ENCODE results near the gene EXOC2.
A peak's percentile ranks its signal among the peaks of the same experiment; 100 is the strongest.
"Not testable (repeated sequence)": the region's sequence is repeated elsewhere in the genome, so short reads cannot be mapped to it uniquely, and the experiment has no call there.

EXOC2 gene

GRCh38 chr6:680666-681340 is 12.1 kb downstream of the EXOC2 start:
- no peak for DNase-seq

- DNase-seq, result no peak
These were observed 12.7 kb downstream of the EXOC2 start for GRCh38 chr6:680251-680650.

GRCh38 chr6:679282-679681 is 13.7 kb downstream of the EXOC2 start:
- DNase-seq, result no peak

GRCh38 chr6:678520-678919 is 14.4 kb downstream of the EXOC2 start:
- no peak for DNase-seq

- no peak for DNase-seq
These were observed 15.0 kb downstream of the EXOC2 start for GRCh38 chr6:677919-678318.

- no peak for DNase-seq
These were observed 18.0 kb downstream of the EXOC2 start for GRCh38 chr6:674956-675355.

- no peak for DNase-seq
These were observed 18.5 kb downstream of the EXOC2 start for GRCh38 chr6:674406-674805.

GRCh38 chr6:667253-667927 is 25.5 kb downstream of the EXOC2 start:
- DNase-seq, result no peak

- DNase-seq, result no peak
These were observed 27.3 kb downstream of the EXOC2 start for GRCh38 chr6:665403-666267.

GRCh38 chr6:663788-664187 is 29.2 kb downstream of the EXOC2 start:
- DNase-seq, result not testable (repeated sequence)

GRCh38 chr6:659716-660581 is 33.0 kb downstream of the EXOC2 start:
- peak in 1 of 2 donors; percentile 4 for DNase-seq

- no peak for DNase-seq
These were observed 34.7 kb downstream of the EXOC2 start for GRCh38 chr6:658244-658643.

- DNase-seq, result no peak
These were observed 35.2 kb downstream of the EXOC2 start for GRCh38 chr6:657743-658142.

- no peak for DNase-seq
These were observed 36.3 kb downstream of the EXOC2 start, which contains the start of gene HUS1B for GRCh38 chr6:656460-657252. HUS1B (minus strand) TSS chr6:657100; CDS start chr6:656944, 156 bp downstream.

GRCh38 chr6:654136-654535 is 38.8 kb downstream of the EXOC2 start:
- DNase-seq, result no peak

- no peak for DNase-seq
These were observed 40.1 kb downstream of the EXOC2 start for GRCh38 chr6:652865-653264.

GRCh38 chr6:650098-650497 is 42.8 kb downstream of the EXOC2 start:
- DNase-seq, result no peak

- no peak for DNase-seq
These were observed 50.1 kb downstream of the EXOC2 start for GRCh38 chr6:642805-643204.

- no peak for DNase-seq
These were observed 51.5 kb downstream of the EXOC2 start for GRCh38 chr6:641225-641985.

GRCh38 chr6:636488-636887 is 56.5 kb downstream of the EXOC2 start:
- DNase-seq, result no peak

GRCh38 chr6:635233-635632 is 57.7 kb downstream of the EXOC2 start:
- DNase-seq, result no peak
